Adrenal gland (tissue), 12 donors: ENCODE measurements around the gene RC3H1. TPM values are rescaled to one million over a fixed set of nuclear protein-coding genes. Genes with fewer than 3 reads are reported as not detected.

Source experiments
- DNase-seq, 7 donors: peaks; one replicate each; pipeline ENCODE4 v3.0.0-alpha.2; 2019 to 2020
- H3K27ac ChIP-seq, 5 donors: fragments of 200-600 bp; sonication (generic) in 4 of 5; 1 replicate in 3 of 5; 2 replicates in 2 of 5; pipeline versions ENCODE4 v1.5.1 to v1.8.0; 2016 to 2020; ENCODE audit warnings: mild to moderate bottlenecking in 1 of 5
- H3K27me3 ChIP-seq: fragments of 200-600 bp; 2 replicates; pipeline ENCODE4 v1.8.0; 2021
- H3K36me3 ChIP-seq, 2 donors: fragments of 200-600 bp; replicated peaks in 1 of 2; 1 replicate in 1 of 2; 2 replicates in 1 of 2; pipeline versions ENCODE4 v1.5.1 to v1.8.0; 2018 to 2022
- H3K4me1 ChIP-seq, 2 donors: fragments of 200-600 bp; replicated peaks in 1 of 2; 1 replicate in 1 of 2; 2 replicates in 1 of 2; pipeline versions ENCODE4 v1.5.1 to v1.8.0; 2018 to 2021
- H3K4me3 ChIP-seq, 4 donors: fragments of 200-600 bp; sonication (generic) in 3 of 4; one replicate each; pipeline ENCODE4 v1.5.1; 2016 to 2018
- H3K9me3 ChIP-seq, 3 donors: fragments of 200-600 bp; sonication (generic) in 1 of 3; replicated peaks in 1 of 3; 1 replicate in 2 of 3; 2 replicates in 1 of 3; pipeline versions ENCODE4 v1.5.1 to v1.8.0; 2016 to 2021
- CTCF ChIP-seq, 6 experiments: fragments of 450-650 bp in 4 of 6; fragments of 200-600 bp in 2 of 6; sonication (generic) in 1 of 6; IDR thresholded peaks; 1 replicate in 5 of 6; 2 replicates in 1 of 6; pipeline versions ENCODE4 v1.5.1 to v1.8.0; 2016 to 2021; ENCODE audit warnings: antibody characterized with exemption in 6 of 6, mild to moderate bottlenecking in 2 of 6, moderate library complexity in 1 of 6
- POLR2A ChIP-seq, 2 donors: fragments of 450-650 bp; IDR thresholded peaks; one replicate each; pipeline ENCODE4 v1.6.1; 2017; ENCODE audit warnings: antibody characterized with exemption in 2 of 2, mild to moderate bottlenecking in 2 of 2, moderate library complexity in 1 of 2
- WGBS, 4 donors: extraction: QIAGEN DNeasy Blood & Tissue Kit in 2 of 4; methylation state at CpG; one replicate each; pipeline versions ENCODE4 v1.1.5 to v1.1.7; 2013 to 2017; 5-methylcytosine and 5-hydroxymethylcytosine counted together
- intact Hi-C, 2 donors: fragments of 100-400 bp; cut with DNase I; formaldehyde crosslinking; loops; one replicate each; pipeline versions ENCODE4 v1.14.1 to v1.15.0; 2022 to 2023
- polyA plus RNA-seq, 3 donors: library from polyadenylated mRNA; stranded (reverse); fragments of 200-250 nt in 2 of 3; fragments of 350-450 nt in 1 of 3; fragmentation: Illumina TruSeq in 1 of 3; extraction: RNeasy Lipid Tissue Mini Kit (QIAGEN cat#74804) in 1 of 3; gene quantifications; one replicate each; pipeline ENCODE4 v1.2.3, GENCODE V29; 2013 to 2014
- total RNA-seq, 9 donors: library from RNA; depleted of rRNA in 4 of 9; stranded (reverse); fragments of >200 nt in 4 of 9; fragments of 120-200 nt in 1 of 9; fragmentation: NEBNext Ultra II Directional in 1 of 9; extraction: Animal tissue kit (Norgen Biotek cat#: 25700) in 1 of 9; gene quantifications; one replicate each; pipeline versions ENCODE4 v1.1.0 to v1.2.4, GENCODE V29; 2013 to 2023
- donor health status: healthy with polysubstance abuse.
- donor health status: Bipolar disorder and iron deficiency.
- donor health status: DM: yes; HTN: yes; CAD: no.
- donor health status: DM: no; HTN: no; CAD: no.
- donor health status: DM: no; HTN: no; CAD: no.
- donor health status: DM: yes; HTN: yes; CAD: no.

The RC3H1 gene
- total and polyA plus RNA-seq, 12 donors, result 3.6 to 36.2 (median 23.9) TPM

- H3K9me3 ChIP-seq, result no peaks in the 10 kb centered on the region
- H3K4me1 ChIP-seq, result peaks cover 5 to 62% of the 10 kb centered on the region in 2 donors
- WGBS, 4 donors, result 64 to 72% (median 68%) methylated on average over 3 of the region's 3 CpGs
- H3K4me3 ChIP-seq, result no peak overlapping the region
- no peaks in the 10 kb centered on the region for H3K36me3 ChIP-seq
- no peaks in the 10 kb centered on the region for H3K27me3 ChIP-seq
- no peak for DNase-seq
- TF ChIP-seq CTCF (IDR thresholded peaks at IDR 0.05) (no peak), POLR2A (IDR thresholded peaks at IDR 0.05) (no peak)
- peak overlapping the region in 1 of 5 donors; percentile 45 for H3K27ac ChIP-seq
- intact Hi-C loops, result no loop called here
Measured at GRCh38 chr1:174013864-174014418, 8.2 kb downstream of the RC3H1 start.

- no peak for TF ChIP-seq POLR2A (IDR thresholded peaks at IDR 0.05)
- no peak for TF ChIP-seq CTCF (IDR thresholded peaks at IDR 0.05)
- DNase-seq, result no peak
- intact Hi-C loops, result no loop called here
- 74 to 85% (median 80%) methylated on average over 1 of the region's 1 CpG for WGBS, 4 donors
- Histone ChIP-seq H3K27me3 (no peaks in the 10 kb centered on the region), H3K9me3 (no peaks in the 10 kb centered on the region), H3K4me1 (peaks cover 14 to 65% of the 10 kb centered on the region in 2 donors), H3K4me3 (no peak overlapping the region), H3K27ac (peak overlapping the region in 1 of 5 donors; percentile 7), H3K36me3 (no peaks in the 10 kb centered on the region)
Measured at GRCh38 chr1:174008979-174009378, 13.2 kb downstream of the RC3H1 start.

GRCh38 chr1:174008269-174008668 is 13.9 kb downstream of the RC3H1 start:
- peaks cover 14 to 59% of the 10 kb centered on the region in 2 donors for H3K4me1 ChIP-seq
- WGBS, 4 donors, result 75 to 84% (median 77%) methylated on average over 2 of the region's 2 CpGs
- no peak overlapping the region for H3K4me3 ChIP-seq
- TF ChIP-seq POLR2A (IDR thresholded peaks at IDR 0.05) (no peak), CTCF (IDR thresholded peaks at IDR 0.05) (no peak)
- DNase-seq, result no peak
- H3K27ac ChIP-seq, result peak overlapping the region in 1 of 5 donors; percentile 28
- no peaks in the 10 kb centered on the region for H3K9me3 ChIP-seq
- no peaks in the 10 kb centered on the region for H3K27me3 ChIP-seq
- intact Hi-C loops, result no loop called here
- H3K36me3 ChIP-seq, result no peaks in the 10 kb centered on the region

GRCh38 chr1:174007851-174008250 is 14.3 kb downstream of the RC3H1 start:
- peak overlapping the region in 1 of 5 donors; percentile 28 for H3K27ac ChIP-seq
- H3K4me3 ChIP-seq, result no peak overlapping the region
- no peaks in the 10 kb centered on the region for H3K27me3 ChIP-seq
- intact Hi-C loops, result no loop called here
- no peaks in the 10 kb centered on the region for H3K9me3 ChIP-seq
- H3K4me1 ChIP-seq, result peaks cover 14 to 61% of the 10 kb centered on the region in 2 donors
- TF ChIP-seq CTCF (IDR thresholded peaks at IDR 0.05) (no peak), POLR2A (IDR thresholded peaks at IDR 0.05) (no peak)
- no peaks in the 10 kb centered on the region for H3K36me3 ChIP-seq
- DNase-seq, result no peak
